HG03442 (cell line): ENCODE results near the gene BRSK2.

Source experiments
- ATAC-seq: cut with Tn5 transposase; IDR thresholded peaks from one replicate; pipeline ENCODE4 v1.9.1; 2021; ENCODE audit warnings: mild to moderate bottlenecking, moderate library complexity; ENCODE audit not compliant: unreplicated experiment

Gene BRSK2

GRCh38 chr11:1373536-1374214 is 16.1 kb upstream of the BRSK2 start:
- no peak for ATAC-seq

DNA sequence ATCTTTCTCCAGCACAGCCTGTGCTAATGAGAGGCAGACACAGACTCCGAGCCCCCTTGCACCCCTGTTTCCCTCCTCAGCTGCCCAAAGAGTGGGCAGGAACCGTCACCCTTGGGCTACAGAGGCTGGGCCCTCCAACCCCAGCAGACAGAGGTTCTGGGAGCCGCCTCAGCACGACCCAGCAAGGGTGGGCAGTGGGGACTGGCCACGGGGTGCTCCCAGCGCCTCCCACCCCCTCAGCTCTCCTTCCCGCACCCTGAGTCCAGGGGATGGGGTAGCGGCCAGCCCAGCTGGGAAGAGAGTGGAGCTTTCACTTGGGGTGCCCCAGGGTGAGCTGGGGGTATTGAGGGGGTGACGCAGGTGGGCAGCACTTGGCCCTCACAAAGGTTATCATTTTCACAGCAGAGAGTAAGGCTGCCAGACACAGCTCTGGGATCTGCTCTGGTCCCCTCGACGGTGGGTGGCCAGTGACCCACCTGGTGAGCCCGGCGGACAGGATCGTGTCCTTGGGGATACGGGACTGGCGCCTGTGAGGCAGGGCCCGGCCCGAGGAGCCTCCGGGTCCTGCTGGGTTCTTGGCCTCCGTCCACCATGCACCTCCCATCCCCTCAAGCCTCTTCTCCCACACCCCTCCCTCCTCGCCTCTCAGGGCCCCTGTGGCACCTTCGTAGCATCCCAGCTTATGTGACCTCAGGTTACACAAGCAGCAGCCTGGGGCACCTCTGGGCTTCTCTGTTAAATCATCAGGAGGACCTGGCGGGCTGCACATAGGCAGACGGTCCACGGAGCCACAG is 14.4 kb upstream of the BRSK2 start:
- ATAC-seq = no peak

GRCh38 chr11:1375955-1376258 is 13.8 kb upstream of the BRSK2 start:
- ATAC-seq = no peak

- no peak for ATAC-seq
Observed at GRCh38 chr11:1377231-1377780, 12.4 kb upstream of the BRSK2 start.

GRCh38 chr11:1381793-1382425 is 7.8 kb upstream of the BRSK2 start:
- ATAC-seq = no peak

GRCh38 chr11:1382429-1382828 is 7.3 kb upstream of the BRSK2 start:
- no peak for ATAC-seq

DNA sequence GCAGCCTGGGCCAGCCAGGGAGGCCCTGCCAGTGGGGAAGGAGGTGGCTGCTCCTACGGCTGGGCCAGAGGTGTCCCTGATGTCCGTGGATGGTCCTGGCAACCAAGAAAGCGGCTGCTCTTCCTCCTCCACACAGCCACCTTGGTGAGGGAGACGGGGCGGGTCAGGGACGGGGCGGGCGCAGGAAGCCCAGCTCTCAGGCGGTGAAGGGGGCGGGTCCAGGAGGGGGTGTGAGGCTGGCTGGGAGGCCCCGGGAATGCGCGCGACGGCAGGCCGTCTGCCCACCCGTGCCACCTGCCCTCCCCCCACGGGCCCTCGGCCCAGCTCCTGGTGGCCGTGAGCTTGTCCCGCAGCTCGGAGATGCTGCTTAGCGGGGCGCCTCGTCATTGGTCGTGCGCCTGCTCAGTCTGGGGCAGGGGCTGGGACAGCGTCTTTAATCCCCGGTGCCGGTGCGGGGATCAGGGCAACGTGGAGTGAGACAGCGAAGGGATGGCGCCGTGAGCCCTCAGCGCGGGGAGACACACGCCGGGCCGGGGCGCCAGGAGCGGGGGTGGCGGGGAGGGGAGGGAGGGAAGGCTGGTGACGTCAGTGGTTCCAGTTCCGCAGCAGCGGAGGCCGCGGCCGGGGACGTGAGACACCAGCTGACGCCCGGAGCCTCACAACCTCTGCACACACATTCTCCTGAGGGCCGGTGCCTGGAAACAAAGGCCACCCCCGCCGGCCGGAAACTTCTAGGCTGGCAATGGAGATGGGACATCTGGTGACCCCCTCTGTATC is 6.7 kb upstream of the BRSK2 start:
- ATAC-seq = peak; percentile 69

DNA sequence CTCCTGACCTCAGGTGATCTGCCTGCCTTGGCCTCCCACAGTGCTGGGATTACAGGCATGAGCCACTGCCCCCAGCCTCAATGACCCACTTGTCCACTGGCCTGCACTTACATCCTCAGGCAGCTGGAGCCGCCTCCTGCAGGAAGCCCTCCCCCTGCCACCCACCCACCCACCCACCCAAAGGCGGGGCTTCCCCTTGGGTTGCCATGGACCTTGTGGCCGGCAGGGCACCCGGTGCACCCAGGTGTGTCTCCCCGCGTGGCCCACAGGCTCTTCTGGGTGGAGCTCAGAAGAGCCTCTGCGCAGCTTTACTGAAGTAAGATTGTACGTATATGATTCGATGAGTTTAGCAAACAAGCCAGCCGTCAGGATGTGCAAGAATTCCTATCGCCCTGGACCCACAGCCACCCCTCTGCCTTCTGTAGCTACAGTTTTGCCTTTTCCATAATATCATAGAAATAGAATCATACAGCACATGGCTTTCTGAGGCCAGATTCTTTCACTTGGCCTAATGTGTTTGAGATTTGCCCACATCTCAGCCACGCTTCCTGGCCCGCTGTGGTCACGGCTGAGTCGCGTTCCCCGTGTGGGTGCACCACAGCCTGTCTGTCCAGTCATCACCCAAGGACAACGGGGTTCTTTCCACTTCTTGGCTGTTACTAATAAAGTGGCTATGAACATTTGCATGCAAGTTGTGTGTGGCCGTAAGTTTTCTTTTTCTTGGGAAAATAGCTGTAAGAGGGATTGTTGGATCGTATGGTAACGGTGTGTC is 5.3 kb upstream of the BRSK2 start:
- ATAC-seq = no peak

- ATAC-seq = no peak
Observed at GRCh38 chr11:1387521-1387920, 2.2 kb upstream of the BRSK2 start.

- ATAC-seq = no peak
Observed at GRCh38 chr11:1387961-1388762, 1.6 kb upstream of the BRSK2 start.

- no peak for ATAC-seq
Observed at GRCh38 chr11:1388763-1389102, 1.0 kb upstream of the BRSK2 start.

GRCh38 chr11:1389103-1389931 is 417 bp upstream of the BRSK2 start:
- peak; percentile 86 for ATAC-seq

- ATAC-seq = no peak
Observed at GRCh38 chr11:1390569-1391164, 933 bp downstream of the BRSK2 start.

DNA sequence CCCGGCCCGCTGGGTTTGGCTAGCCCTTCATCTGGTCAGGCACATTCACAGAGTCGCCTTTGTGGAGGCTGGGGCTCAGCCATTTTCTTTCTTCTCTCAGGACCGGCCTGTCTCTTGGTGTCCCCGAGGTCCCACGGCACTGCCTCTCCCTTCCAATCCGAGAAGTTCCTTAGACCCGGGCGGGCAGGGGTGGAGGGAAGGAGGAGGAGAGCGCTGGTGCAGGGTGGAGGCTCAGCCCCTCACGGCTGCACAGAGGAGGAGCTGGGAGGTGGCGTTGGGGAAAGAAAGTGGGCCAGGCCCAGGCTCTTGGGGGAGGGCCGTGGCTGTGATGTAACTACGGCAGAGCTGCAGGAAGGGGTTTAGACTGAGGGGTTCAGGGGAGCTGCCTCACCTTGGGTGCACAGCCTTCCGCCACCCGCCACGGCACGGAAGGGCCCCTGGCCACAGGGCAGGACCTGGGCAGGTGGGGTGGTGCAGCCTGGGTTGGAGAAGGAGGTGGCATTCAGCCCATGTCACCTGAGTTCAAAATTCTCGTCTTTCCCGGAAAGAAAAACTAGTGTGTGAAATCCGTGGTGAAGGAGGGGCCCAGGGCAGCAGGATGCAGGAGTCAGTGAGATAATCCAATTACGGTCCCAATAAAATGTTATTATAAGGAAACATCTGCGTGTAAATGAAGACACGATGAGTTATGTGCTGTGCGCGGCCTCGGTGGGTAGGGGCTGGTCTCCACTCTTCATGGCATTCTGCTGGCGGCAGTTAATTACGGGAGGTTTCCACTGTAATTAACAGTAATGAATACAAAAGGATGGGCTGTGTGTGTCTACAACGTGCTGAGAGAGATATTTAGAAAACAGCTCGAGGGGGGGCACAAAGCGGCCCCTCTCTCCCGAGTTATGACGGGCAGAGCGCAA is 1.7 kb downstream of the BRSK2 start:
- no peak for ATAC-seq

GRCh38 chr11:1392111-1392510 is 2.4 kb downstream of the BRSK2 start:
- no peak for ATAC-seq

- ATAC-seq = no peak
Observed at GRCh38 chr11:1392561-1392960, 2.8 kb downstream of the BRSK2 start.

DNA sequence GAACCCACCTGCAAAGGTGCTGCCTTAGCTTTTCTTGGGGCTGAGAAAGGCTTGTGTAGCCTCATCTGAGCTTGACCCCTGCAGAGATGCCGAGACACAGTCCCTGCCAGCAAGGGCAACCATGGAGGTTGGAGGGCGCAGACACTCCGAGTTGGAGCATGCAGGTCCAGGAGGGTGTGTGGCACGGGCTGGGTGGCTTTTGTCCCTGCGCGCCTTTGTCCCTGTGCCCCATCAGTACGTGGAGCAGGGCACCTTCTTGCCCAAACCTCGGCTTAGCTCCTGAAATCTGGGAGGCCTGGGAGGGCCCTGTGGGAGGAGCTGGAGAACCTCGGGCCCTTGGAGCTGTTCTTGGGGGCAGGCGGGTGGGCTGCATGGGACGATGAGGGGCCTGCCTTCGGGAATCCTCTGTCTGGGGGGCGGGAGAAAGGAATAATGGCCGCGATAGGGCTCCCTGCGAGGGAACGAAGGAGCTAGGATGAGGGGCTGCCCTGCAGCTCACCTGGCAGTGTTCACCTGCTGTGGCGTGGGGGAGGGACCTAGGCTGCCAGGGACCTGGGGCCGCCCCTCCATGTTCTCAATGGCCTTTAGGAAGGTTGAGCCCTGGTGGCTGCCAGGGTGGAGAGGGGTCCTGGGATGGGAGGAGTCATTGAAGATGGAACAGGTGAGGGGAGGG is 3.4 kb downstream of the BRSK2 start:
- ATAC-seq = no peak
